K562 treated with DMSO at 1 percent for 4 hours (cell line): ENCODE data around the gene GSPT2. TPM values are rescaled to one million over a fixed set of nuclear protein-coding genes. Genes with fewer than 3 reads are reported as not detected.

ENCODE experiments used
- total RNA-seq: library from RNA; unstranded; fragments of 300-600 nt; gene quantifications from 2 replicates; pipeline ENCODE4 v1.2.3, GENCODE V29; 2022; ENCODE audit not compliant: insufficient read depth

The GSPT2 gene
- total RNA-seq, result 2.2 and 4.2 TPM in 2 replicates

GRCh38 chrX:51743179-51743957, at the start of gene GSPT2:
Gene GSPT2, plus strand, starts transcription at chrX:51743442. Its CDS starts 185 bp downstream, at chrX:51743627.

GRCh38 chrX:51710277-51711164, 32.7 kb upstream of the GSPT2 start, which contains the start of gene CENPVL1:
Gene CENPVL1, plus strand, starts transcription at chrX:51710512. Its CDS starts 0 bp downstream, at chrX:51710512.

Other genes starting within 250 kb of the GSPT2 start
- not detected in 2 replicates for gene NUDT11, start 246.8 kb upstream of the GSPT2 start, total RNA-seq
- gene CENPVL3, start 124.5 kb upstream of the GSPT2 start, total RNA-seq, result not detected in 2 replicates
- gene CENPVL2, start 60.6 kb upstream of the GSPT2 start, total RNA-seq, result not detected in 2 replicates
- gene CENPVL1, start 32.9 kb upstream of the GSPT2 start, total RNA-seq, result not detected in 2 replicates
- 19.1 and 21.1 TPM in 2 replicates for gene MAGED1, start 150.2 kb downstream of the GSPT2 start, total RNA-seq